Measurements from ENCODE around the gene MAD2L2.
A peak's percentile ranks its signal among the peaks of the same experiment; 100 is the strongest.

The MAD2L2 gene

GRCh38 chr1:11720525-11720924, 39.6 kb upstream of the MAD2L2 start:
- Histone ChIP-seq H3K27ac (ENCODE audit: low read depth, low read length) (no peak overlapping the region), H3K4me2 (ENCODE audit: low read length) (no peak overlapping the region), H3K79me2 (ENCODE audit: control insufficient read depth, low read length) (no peaks in the 10 kb centered on the region), H3K9me3 (ENCODE audit: control insufficient read depth, insufficient read depth, low read length) (no peaks in the 10 kb centered on the region), H3K27me3 (ENCODE audit: control insufficient read depth, low read length) (peaks cover 5% of the 10 kb centered on the region), H4K20me1 (ENCODE audit: control insufficient read depth, insufficient read depth, low read depth, low read length) (no peaks in the 10 kb centered on the region), H3K4me1 (ENCODE audit: control insufficient read depth, low read length) (peaks cover 14% of the 10 kb centered on the region), H3F3A (ENCODE audit: control insufficient read depth, insufficient read depth) (no peaks in the 10 kb centered on the region), H3K4me3 (ENCODE audit: low read length) (no peak overlapping the region), H3K36me3 (ENCODE audit: control insufficient read depth, low read length) (no peaks in the 10 kb centered on the region), H3K9me2 (replicated peaks; ENCODE audit: control insufficient read depth, low read length) (no peaks in the 10 kb centered on the region)
- TF ChIP-seq EZH2phosphoT487 (IDR thresholded peaks at IDR 0.05; ENCODE audit: borderline replicate concordance, low read length) (no peak), CTCF (IDR thresholded peaks at IDR 0.05; ENCODE audit: low read depth, low read length, poor library complexity, severe bottlenecking) (no peak)

- no peaks in the 10 kb centered on the region for H4K20me1 ChIP-seq (ENCODE audit: control insufficient read depth, insufficient read depth, low read depth, low read length)
- H3K9me2 ChIP-seq (replicated peaks; ENCODE audit: control insufficient read depth, low read length): no peaks in the 10 kb centered on the region
- no peaks in the 10 kb centered on the region for H3K9me3 ChIP-seq (ENCODE audit: control insufficient read depth, insufficient read depth, low read length)
- H3K27ac ChIP-seq (ENCODE audit: low read depth, low read length): no peak overlapping the region
- peak overlapping the region; percentile 98 for H3K4me2 ChIP-seq (ENCODE audit: low read length)
- TF ChIP-seq EZH2phosphoT487 (IDR thresholded peaks at IDR 0.05; ENCODE audit: borderline replicate concordance, low read length) (no peak), CTCF (IDR thresholded peaks at IDR 0.05; ENCODE audit: low read depth, low read length, poor library complexity, severe bottlenecking) (peak; percentile 7)
- no peaks in the 10 kb centered on the region for H3K79me2 ChIP-seq (ENCODE audit: control insufficient read depth, low read length)
- H3K4me3 ChIP-seq (ENCODE audit: low read length): peak overlapping the region; percentile 82
- no peaks in the 10 kb centered on the region for H3K36me3 ChIP-seq (ENCODE audit: control insufficient read depth, low read length)
- H3F3A ChIP-seq (ENCODE audit: control insufficient read depth, insufficient read depth): no peaks in the 10 kb centered on the region
- H3K4me1 ChIP-seq (ENCODE audit: control insufficient read depth, low read length): peaks cover 14% of the 10 kb centered on the region
- peaks cover 7% of the 10 kb centered on the region for H3K27me3 ChIP-seq (ENCODE audit: control insufficient read depth, low read length)
Measured at GRCh38 chr1:11720033-11720376, 39.1 kb upstream of the MAD2L2 start.

- Histone ChIP-seq H3K9me2 (replicated peaks; ENCODE audit: control insufficient read depth, low read length) (no peaks in the 10 kb centered on the region), H4K20me1 (ENCODE audit: control insufficient read depth, insufficient read depth, low read depth, low read length) (no peaks in the 10 kb centered on the region), H3K27me3 (ENCODE audit: control insufficient read depth, low read length) (peaks cover 7% of the 10 kb centered on the region), H3K27ac (ENCODE audit: low read depth, low read length) (peak overlapping the region; percentile 56), H3K4me1 (ENCODE audit: control insufficient read depth, low read length) (peaks cover 14% of the 10 kb centered on the region), H3F3A (ENCODE audit: control insufficient read depth, insufficient read depth) (no peaks in the 10 kb centered on the region), H3K36me3 (ENCODE audit: control insufficient read depth, low read length) (no peaks in the 10 kb centered on the region), H3K4me3 (ENCODE audit: low read length) (peak overlapping the region; percentile 82), H3K9me3 (ENCODE audit: control insufficient read depth, insufficient read depth, low read length) (no peaks in the 10 kb centered on the region), H3K4me2 (ENCODE audit: low read length) (peak overlapping the region; percentile 98), H3K79me2 (ENCODE audit: control insufficient read depth, low read length) (no peaks in the 10 kb centered on the region)
- TF ChIP-seq EZH2phosphoT487 (IDR thresholded peaks at IDR 0.05; ENCODE audit: borderline replicate concordance, low read length) (no peak), CTCF (IDR thresholded peaks at IDR 0.05; ENCODE audit: low read depth, low read length, poor library complexity, severe bottlenecking) (peak; percentile 99)
Measured at GRCh38 chr1:11719313-11720032, 38.5 kb upstream of the MAD2L2 start.

Data from DOHH2 (cell line).